GM18507 (cell line): ENCODE measurements around the gene WFIKKN2.
"Not testable (repeated sequence)": the region's sequence is repeated elsewhere in the genome, so short reads cannot be mapped to it uniquely, and the experiment has no call there.

Experiments
- DNase-seq: peaks from one replicate; pipeline ENCODE4 v3.0.0; 2011; ENCODE audit warnings: low read depth; ENCODE audit not compliant: insufficient read length; ENCODE audit errors: extremely low spot score
- FAIRE-seq: peaks from 2 replicates; lab custom pipeline; 2011; peaks lifted over from hg19 to GRCh38; lab: Jason Lieb, UNC

The WFIKKN2 gene

GRCh38 chr17:50848039-50848438, 12.7 kb downstream of the WFIKKN2 start:
- FAIRE-seq = no peak
- no peak for DNase-seq

DNA sequence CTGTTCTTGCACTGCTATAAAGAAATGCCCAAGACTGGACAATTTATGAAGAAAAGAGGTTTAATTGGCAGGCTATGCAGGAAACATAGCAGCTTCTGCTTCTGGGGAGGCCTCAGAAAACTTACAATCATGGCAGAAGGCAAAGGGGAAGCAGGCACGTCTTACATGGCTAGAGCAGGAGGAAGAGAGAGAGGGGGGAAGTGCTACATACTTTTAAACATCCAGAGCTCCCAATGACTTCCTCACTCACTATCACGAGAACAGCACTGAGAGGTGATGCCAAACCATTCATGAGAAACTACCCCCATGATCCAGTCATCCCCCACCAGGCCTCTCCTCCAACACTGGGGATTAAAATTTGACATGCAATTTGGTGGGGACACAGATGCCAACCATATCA, 13.3 kb downstream of the WFIKKN2 start:
- FAIRE-seq = no peak
- DNase-seq = no peak

DNA sequence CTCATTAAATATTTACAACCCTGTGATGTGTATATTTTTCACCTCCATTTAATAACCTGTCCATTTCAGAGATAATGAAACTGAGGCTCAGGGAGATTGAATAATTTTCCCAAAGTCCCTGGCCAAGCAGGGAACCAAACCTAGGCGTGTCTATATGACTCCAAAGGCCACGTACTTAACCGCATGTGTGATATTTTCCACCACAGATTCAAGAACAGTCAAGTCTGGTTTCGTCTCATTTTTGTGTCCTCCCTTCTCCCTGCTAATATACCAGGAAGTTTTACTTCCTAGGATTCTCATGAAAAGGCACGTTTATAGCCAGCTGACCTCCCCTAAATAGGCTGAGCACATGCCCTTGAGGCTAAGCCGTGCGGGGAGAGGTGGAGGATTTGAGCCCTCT, 15.3 kb downstream of the WFIKKN2 start:
- DNase-seq (no peak), FAIRE-seq (no peak)

- FAIRE-seq (no peak), DNase-seq (no peak)
Observed at GRCh38 chr17:50853015-50853615, 17.7 kb downstream of the WFIKKN2 start.

DNA sequence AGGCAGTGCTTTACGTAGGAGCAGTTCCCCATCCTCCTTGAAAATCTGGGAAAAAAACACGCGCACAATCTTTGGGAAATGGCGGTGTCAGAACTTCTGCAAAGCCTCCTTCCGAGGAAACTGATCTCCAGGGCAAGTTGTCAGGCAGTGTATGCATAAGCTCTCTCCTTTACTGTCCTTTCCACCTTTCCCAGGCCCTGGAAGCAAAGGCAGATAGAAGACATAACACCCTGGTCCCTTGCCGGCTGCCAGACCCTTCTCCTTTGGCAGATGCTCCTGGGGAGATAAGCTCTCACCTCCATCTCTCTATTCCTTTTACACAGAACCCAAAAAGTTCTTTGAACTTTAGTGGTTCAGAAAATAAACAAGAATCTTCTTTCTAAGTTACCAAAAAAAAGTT, 18.4 kb downstream of the WFIKKN2 start:
- FAIRE-seq (no peak), DNase-seq (no peak)

DNA sequence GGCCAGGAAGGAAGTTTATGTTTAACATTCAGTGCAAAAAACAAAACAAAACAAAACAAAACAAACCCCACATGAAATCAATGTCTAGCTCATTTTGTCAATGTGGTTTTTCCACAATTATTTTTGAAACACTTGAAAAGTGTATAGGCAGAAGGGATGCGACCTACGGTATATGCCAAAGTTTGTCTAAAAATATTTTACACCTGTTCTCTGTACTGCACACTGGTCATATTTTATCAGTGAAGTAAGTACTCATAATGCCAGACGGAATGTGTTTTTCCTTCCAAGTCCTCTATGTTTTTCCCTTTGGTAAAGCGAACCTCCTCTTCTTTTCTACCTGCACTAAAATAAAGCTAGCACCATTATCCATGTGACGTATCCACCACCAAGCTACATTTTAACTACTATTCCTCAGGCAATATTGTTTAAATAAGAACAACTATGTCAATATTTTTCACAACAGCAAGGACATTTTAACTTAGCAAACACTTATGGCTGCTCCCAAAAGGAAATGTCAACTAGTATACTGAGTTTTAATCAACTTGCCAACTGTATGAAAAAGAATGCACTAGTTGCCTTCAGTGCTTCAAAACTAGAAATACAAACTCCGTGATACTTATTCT, 20.4 kb downstream of the WFIKKN2 start:
- DNase-seq = no peak
- no peak for FAIRE-seq

DNA sequence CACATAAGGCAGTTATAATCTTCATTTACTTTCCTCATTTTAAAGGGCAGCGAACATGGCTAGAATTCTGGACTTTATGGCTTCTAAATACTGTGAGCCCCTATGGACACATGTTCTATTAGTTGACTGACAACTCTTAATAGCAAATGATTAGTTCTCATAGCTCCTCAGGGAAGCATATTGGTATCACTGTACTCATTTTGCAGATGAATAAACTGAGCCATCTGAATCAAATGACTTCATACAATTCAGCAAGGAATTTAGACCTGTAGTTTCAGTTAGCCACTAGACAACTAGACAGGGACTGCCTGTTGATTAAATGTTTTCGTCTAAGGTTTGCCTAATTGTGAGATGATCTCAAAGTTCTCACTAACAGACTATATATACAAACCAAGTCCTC, 21.0 kb downstream of the WFIKKN2 start:
- DNase-seq (no peak), FAIRE-seq (no peak)

DNA sequence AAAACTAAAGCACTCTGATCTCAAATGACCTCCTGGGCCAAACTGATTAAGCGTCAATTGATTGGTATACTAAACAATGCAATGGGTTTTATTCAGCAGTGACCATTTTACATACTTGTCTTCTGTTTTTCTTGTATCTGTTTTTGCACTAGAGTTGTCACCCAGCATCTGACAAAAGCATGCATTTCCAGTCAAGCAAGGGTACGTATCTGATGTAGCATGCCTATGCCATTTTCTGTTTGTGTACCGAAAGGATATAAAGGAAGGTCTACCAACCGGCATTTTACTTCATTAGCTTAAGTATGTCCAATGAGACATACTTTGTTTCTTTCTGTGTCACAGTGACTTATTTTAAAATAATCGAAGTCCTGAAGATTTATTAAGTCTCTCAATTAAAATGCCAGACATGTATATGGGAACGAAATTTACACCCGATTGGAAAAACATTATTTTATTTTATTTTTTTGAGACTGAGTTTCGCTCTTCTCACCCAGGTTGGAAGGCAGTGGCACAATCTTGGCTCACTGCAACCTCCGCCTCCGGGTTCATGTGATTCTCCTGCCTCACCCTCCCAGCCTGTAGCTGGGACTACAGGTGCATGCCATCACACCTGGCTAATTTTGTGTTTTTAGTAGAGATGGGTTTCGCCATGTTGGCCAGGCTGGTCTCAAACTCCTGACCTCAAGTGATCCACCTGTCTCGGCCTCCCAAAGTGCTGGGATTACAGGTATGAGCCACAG, 23.3 kb downstream of the WFIKKN2 start:
- FAIRE-seq (no peak), DNase-seq (no peak)

DNA sequence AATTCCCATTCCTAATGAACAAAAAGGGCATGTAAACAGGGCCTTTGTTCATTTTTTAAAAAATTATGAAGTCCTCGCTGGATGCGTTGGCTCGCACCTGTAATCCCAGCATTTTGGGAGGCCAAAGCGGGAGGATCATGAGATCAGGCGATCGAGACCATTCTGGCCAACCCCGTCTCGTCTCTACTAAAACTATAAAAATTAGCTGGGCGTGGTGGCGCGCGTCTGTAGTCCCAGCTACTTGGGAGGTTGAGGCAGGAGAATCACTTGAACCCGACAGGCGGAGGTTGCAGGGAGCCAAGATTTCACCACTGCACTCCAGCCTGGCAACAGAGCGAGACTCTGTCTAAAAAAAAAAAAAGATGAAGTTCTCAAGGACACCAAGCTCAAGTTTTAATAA, 24.3 kb downstream of the WFIKKN2 start:
- FAIRE-seq, DNase-seq: not testable (repeated sequence)

GRCh38 chr17:50861334-50861676, 25.9 kb downstream of the WFIKKN2 start:
- FAIRE-seq (no peak), DNase-seq (no peak)

DNA sequence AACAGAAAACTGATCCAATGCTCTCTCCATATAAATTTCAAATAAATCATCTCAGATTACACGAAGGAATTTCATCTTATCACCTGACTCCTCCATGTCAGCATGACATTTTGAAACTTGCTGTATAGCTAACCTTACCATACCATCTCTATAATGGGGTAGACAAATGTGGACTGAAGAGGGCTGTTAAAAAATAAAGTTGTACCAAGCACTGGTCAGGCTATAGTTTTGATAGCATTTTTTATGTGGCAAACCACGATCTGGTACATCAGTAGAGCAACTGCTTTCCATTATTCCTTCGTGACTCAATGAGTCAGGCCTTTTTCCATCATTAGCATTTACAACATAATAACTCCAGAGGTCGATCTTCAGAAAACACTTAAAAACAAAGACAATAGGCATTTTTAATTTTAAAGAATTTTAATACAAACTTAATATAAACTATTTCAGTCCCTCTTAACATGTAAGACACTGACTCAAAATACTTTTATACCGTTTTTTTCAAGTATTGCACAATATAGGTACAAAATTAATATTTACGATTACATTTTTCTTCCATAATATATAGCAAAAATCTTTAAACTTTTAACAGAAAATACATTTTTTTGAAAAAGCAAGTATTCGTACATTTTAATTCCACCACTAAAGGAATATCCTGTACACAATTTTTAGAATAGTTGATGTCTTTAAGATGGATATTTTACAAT, 26.6 kb downstream of the WFIKKN2 start:
- no peak for DNase-seq
- no peak for FAIRE-seq

DNA sequence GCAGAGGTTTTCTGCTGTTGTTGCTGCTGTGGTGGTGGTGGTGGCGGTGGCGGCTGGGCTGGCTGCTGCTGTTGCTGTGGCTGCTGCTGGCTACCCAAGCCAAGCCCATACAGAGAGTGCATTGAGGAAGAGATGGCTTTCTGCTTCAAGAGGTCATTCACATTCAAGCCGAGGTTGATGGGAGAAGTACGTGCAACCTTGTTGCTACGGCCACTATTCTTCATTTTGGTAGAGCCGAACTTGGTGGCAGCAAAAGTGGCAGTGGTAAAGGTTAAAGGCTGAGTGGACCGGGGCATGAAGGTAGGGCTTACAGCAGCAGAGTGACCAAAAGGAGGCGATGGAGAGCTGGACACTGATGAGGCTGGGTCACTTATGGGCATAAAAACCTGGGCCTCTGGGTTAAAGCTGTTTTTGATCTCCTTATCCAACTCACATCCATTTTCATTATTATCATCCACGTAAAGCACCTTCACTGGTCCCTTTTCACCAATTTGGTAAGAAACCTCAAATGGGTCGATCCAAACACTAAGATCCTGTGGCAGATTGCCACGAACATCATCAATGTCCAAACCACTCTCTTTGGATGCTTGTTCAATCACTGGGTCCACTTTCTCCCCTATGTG, 27.9 kb downstream of the WFIKKN2 start:
- no peak for DNase-seq
- FAIRE-seq = no peak

GRCh38 chr17:50863931-50864330, 28.5 kb downstream of the WFIKKN2 start:
- FAIRE-seq = no peak
- DNase-seq = no peak

GRCh38 chr17:50864747-50865059, 29.3 kb downstream of the WFIKKN2 start:
- peak; percentile 46 for FAIRE-seq

GRCh38 chr17:50865060-50865867, 29.9 kb downstream of the WFIKKN2 start:
- FAIRE-seq (peak; percentile 5), DNase-seq (no peak)

More at GRCh38 chr17:50864747-50865059, 29.3 kb downstream of the WFIKKN2 start:
- DNase-seq = no peak

GRCh38 chr17:50865868-50866260, 30.5 kb downstream of the WFIKKN2 start:
- no peak for DNase-seq
- FAIRE-seq = no peak

GRCh38 chr17:50866261-50866949, 31.0 kb downstream of the WFIKKN2 start, which contains the start of gene TOB1:
TSS of gene TOB1 (minus strand) at chr17:50866354. CDS start at chr17:50864017, 2,337 bp downstream.
- FAIRE-seq (peak; percentile 85), DNase-seq (peak; percentile 86)

- no peak for FAIRE-seq
- no peak for DNase-seq
Observed at GRCh38 chr17:50866950-50867362, 31.6 kb downstream of the WFIKKN2 start.
